ENCODE measurements around the gene NTN5. TPM values are rescaled to one million over a fixed set of nuclear protein-coding genes. Genes with fewer than 3 reads are reported as not detected.

NTN5 gene
- total RNA-seq, 3 donors from 2014 or later (not counting 1 experiment from before 2014, with no cell fraction given) = 1.3 to 3.4 (median 2.1) TPM

GRCh38 chr19:48618278-48618915, 54.4 kb downstream of the NTN5 start:
- H3K27me3 Mint-ChIP-seq (ENCODE audit: low read depth in 2 of 2) = no peaks in the 10 kb centered on the region
- 1% methylated on average over 18 of the region's 18 CpGs for WGBS (ENCODE audit: insufficient coverage)
- no peaks in the 10 kb centered on the region for H3K27me3 ChIP-seq (ENCODE audit: control insufficient read depth, insufficient read depth, low read length)
- no peaks in the 10 kb centered on the region for H3K9me3 ChIP-seq (ENCODE audit: control insufficient read depth, insufficient read depth, low read length)
- no peak for ATAC-seq
- TF ChIP-seq, protein P1, sequence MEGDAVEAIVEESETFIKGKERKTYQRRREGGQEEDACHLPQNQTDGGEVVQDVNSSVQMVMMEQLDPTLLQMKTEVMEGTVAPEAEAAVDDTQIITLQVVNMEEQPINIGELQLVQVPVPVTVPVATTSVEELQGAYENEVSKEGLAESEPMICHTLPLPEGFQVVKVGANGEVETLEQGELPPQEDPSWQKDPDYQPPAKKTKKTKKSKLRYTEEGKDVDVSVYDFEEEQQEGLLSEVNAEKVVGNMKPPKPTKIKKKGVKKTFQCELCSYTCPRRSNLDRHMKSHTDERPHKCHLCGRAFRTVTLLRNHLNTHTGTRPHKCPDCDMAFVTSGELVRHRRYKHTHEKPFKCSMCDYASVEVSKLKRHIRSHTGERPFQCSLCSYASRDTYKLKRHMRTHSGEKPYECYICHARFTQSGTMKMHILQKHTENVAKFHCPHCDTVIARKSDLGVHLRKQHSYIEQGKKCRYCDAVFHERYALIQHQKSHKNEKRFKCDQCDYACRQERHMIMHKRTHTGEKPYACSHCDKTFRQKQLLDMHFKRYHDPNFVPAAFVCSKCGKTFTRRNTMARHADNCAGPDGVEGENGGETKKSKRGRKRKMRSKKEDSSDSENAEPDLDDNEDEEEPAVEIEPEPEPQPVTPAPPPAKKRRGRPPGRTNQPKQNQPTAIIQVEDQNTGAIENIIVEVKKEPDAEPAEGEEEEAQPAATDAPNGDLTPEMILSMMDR (IDR thresholded peaks at IDR 0.05) = no peak
- peak overlapping the region; percentile 99 for H3K4me3 ChIP-seq (ENCODE audit: low read length)
- H3K4me1 ChIP-seq (ENCODE audit: control insufficient read depth, insufficient read depth, low read length) = peaks cover 48% of the 10 kb centered on the region
- no peaks in the 10 kb centered on the region for H3K9me3 Mint-ChIP-seq
- H3K27ac ChIP-seq (ENCODE audit: low read length) = peak overlapping the region; percentile 65
- DNase-seq = no peak
- peaks cover 33% of the 10 kb centered on the region for H3K36me3 ChIP-seq (ENCODE audit: control insufficient read depth, insufficient read depth, low read length)
- peaks cover 39 to 43% of the 10 kb centered on the region in 2 donors for H3K4me1 Mint-ChIP-seq
- intact Hi-C loops (cut with micrococcal nuclease) = loop anchor here (2.0 kb wide), 1 partner anchor 18 kb away; the partner anchor contains the start of gene DBP
- H3K36me3 Mint-ChIP-seq = no peaks in the 10 kb centered on the region
- H3K27ac Mint-ChIP-seq = peak overlapping the region; percentile 97 to 99
- H3K4me3 Mint-ChIP-seq = peak overlapping the region; percentile 96

DNA sequence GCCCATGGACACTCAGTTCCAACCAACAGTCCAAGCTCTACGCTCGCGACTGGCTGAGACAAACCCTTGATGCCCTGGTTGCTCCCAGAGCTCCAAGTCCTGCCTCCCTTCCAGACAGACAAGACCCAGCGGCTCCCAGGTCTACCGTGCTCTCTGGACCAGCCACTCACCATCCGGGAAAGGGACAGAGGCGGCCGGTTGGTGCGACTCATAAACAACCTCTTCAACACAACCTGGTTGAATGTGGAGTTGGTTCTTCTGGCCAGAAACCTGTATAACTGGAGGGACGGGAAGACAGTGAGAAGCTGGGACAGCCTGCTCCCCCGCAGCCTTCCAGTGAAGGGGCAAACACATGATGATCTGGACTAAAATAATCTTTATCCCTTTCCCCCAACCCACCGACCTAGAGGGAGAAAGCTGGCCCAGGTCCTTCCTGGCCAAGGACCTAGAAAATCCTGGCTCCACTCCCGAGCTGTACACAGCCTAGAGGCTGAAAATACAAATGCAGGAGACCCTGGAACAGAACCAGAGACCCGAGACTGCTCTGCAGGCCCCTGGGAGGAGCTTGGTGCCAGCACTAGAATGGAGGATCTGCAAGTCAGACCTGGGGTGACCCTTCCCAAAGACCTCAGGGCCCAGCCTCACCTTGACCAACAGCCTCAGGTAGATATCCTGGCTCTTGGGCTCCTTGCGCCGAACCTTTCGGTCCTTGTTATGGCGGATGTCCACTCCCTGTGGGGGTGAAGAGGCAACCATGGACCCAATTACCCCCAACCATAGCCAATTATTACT, 55.5 kb downstream of the NTN5 start:
- no peak for ATAC-seq
- intact Hi-C loops (cut with micrococcal nuclease) = no loop called here
- H3K27ac Mint-ChIP-seq = peak overlapping the region; percentile 97 to 99
- Histone ChIP-seq H3K4me1 (ENCODE audit: control insufficient read depth, insufficient read depth, low read length) (peaks cover 40% of the 10 kb centered on the region), H3K27ac (ENCODE audit: low read length) (peak overlapping the region; percentile 65), H3K4me3 (ENCODE audit: low read length) (no peak overlapping the region), H3K9me3 (ENCODE audit: control insufficient read depth, insufficient read depth, low read length) (no peaks in the 10 kb centered on the region), H3K36me3 (ENCODE audit: control insufficient read depth, insufficient read depth, low read length) (peaks cover 33% of the 10 kb centered on the region), H3K27me3 (ENCODE audit: control insufficient read depth, insufficient read depth, low read length) (no peaks in the 10 kb centered on the region)
- H3K4me1 Mint-ChIP-seq = peaks cover 36 to 40% of the 10 kb centered on the region in 2 donors
- H3K9me3 Mint-ChIP-seq = no peaks in the 10 kb centered on the region
- no peaks in the 10 kb centered on the region for H3K27me3 Mint-ChIP-seq (ENCODE audit: low read depth in 2 of 2)
- H3K4me3 Mint-ChIP-seq = peak overlapping the region; percentile 96
- H3K36me3 Mint-ChIP-seq = no peaks in the 10 kb centered on the region
- 79% methylated on average over 13 of the region's 18 CpGs for WGBS (ENCODE audit: insufficient coverage)
- TF ChIP-seq, protein P1 (IDR thresholded peaks at IDR 0.05) = no peak
- DNase-seq = no peak

- TF ChIP-seq, protein P1 (IDR thresholded peaks at IDR 0.05) = no peak
- Mint-ChIP-seq H3K9me3 (no peaks in the 10 kb centered on the region), H3K4me3 (peak overlapping the region; percentile 96), H3K27ac (peak overlapping the region in 1 of 2 donors; percentile 99), H3K27me3 (ENCODE audit: low read depth in 2 of 2) (no peaks in the 10 kb centered on the region), H3K4me1 (peaks cover 36 to 40% of the 10 kb centered on the region in 2 donors), H3K36me3 (no peaks in the 10 kb centered on the region)
- Histone ChIP-seq H3K27me3 (ENCODE audit: control insufficient read depth, insufficient read depth, low read length) (no peaks in the 10 kb centered on the region), H3K4me1 (ENCODE audit: control insufficient read depth, insufficient read depth, low read length) (peaks cover 38% of the 10 kb centered on the region), H3K9me3 (ENCODE audit: control insufficient read depth, insufficient read depth, low read length) (no peaks in the 10 kb centered on the region), H3K27ac (ENCODE audit: low read length) (no peak overlapping the region), H3K4me3 (ENCODE audit: low read length) (no peak overlapping the region), H3K36me3 (ENCODE audit: control insufficient read depth, insufficient read depth, low read length) (peaks cover 33% of the 10 kb centered on the region)
- WGBS (ENCODE audit: insufficient coverage) = 84% methylated on average over 9 of the region's 12 CpGs
- DNase-seq (peak in 1 of 2 donors; percentile 30), ATAC-seq (no peak)
- intact Hi-C loops (cut with micrococcal nuclease) = no loop called here
Measured at GRCh38 chr19:48616491-48617056, 56.2 kb downstream of the NTN5 start.
